ENCODE measurements around the gene DPP4.

DNA sequence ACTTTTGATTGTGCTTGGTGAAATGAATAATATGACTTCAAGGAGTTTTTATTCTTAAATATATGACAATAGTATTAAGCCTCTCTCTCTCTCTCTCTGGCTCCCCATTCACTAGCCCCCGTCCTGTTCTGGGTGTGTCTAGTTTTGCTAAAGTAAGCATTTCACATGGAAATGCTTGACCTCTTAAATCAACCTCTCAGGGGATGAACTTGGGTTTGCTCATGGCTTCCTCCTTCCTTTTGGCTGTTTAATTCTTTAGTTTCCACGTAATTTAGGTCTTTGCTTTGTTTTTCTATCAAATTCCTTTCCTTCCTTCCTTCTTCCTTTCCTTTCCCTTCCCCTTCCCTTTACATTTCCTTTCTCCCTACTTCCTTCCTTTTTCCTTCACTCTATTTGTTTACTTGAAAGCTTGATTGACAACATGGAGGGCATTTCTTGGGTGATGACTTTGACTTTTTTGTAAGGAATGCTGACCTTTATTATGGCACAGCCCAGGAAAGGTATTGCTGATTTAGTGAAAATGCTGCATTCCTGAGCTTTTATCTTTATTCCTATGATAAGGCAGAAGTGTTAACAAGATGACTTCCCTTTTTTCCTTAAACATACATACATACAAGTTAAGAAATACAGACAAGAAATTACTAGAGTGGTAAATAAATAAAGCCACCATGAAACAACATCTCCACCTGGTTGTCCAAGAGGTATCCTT is 3.6 kb downstream of the DPP4 start:
- no peak for TF ChIP-seq SUZ12 (IDR thresholded peaks at IDR 0.05; ENCODE audit: extremely low read depth, insufficient read depth, insufficient read length)
- TF ChIP-seq ZNF274 (IDR thresholded peaks at IDR 0.05; ENCODE audit: low read depth, low read length), result no peak
